H1 (cell line): ENCODE results near the gene SH2D2A. TPM values are rescaled to one million over a fixed set of nuclear protein-coding genes. Genes with fewer than 3 reads are reported as not detected.
A peak's percentile ranks its signal among the peaks of the same experiment; 100 is the strongest.

Experiments used
- RAD21 ChIP-seq, 2 experiments: IDR thresholded peaks in 1 of 2; conservative IDR thresholded peaks in 1 of 2; 2 replicates each; pipeline ENCODE4 v1.6.1; 2011; ENCODE audit warnings: low read depth in 2 of 2, low read length in 2 of 2, improper control_type of control experiment in 1 of 2, inconsistent platforms in 1 of 2, mild to moderate bottlenecking in 1 of 2, moderate library complexity in 1 of 2
- polyA plus RNA-seq, 7 experiments: library from polyadenylated mRNA; depleted of rRNA in 3 of 7; stranded (reverse) in 5 of 7; unstranded in 2 of 7; fragments of >200 nt in 5 of 7; fragments of 200-250 nt in 2 of 7; gene quantifications; 1 replicate in 5 of 7; 2 replicates in 1 of 7; 4 replicates in 1 of 7; pipeline versions ENCODE4 v1.2.1 to v1.2.3, GENCODE V29; 2011 to 2013; ENCODE audit warnings: missing spikeins in 2 of 7, mixed read lengths in 2 of 7
- total RNA-seq: library from RNA; stranded (reverse); fragmentation: NEBNext Ultra II Directional; extraction: Animal tissue kit (Norgen Biotek cat#: 25700); gene quantifications from 2 replicates; pipeline ENCODE4 v1.2.1, GENCODE V29; 2021

Gene SH2D2A
- total and polyA plus RNA-seq, 2 of the 8 experiments (the other 6 are each of a cell fraction or from before 2014, with no cell fraction given) = 3.3 to 7.9 TPM

GRCh38 chr1:156797212-156797871 is 19.3 kb downstream of the SH2D2A start (continued):
- TF ChIP-seq RAD21 (IDR thresholded peaks at IDR 0.05 in 1 of 2, conservative IDR thresholded peaks at IDR 0.05 in 1 of 2; ENCODE audit: low read depth in 2 of 2, low read length in 2 of 2) = peak; percentile 81 to 83
- TF ChIP-seq, all 59 proteins: peak for 3
